Breast epithelium (tissue), 3 donors: ENCODE data around the gene CDK6.

Source experiments
- CTCF ChIP-seq, 3 donors: fragments of 450-650 bp; IDR thresholded peaks; one replicate each; pipeline ENCODE4 v1.5.1; 2016 to 2017; ENCODE audit warnings: antibody characterized with exemption in 3 of 3, mild to moderate bottlenecking in 3 of 3, moderate library complexity in 3 of 3
- POLR2A ChIP-seq: fragments of 450-650 bp; IDR thresholded peaks from one replicate; pipeline ENCODE4 v1.6.1; 2016; ENCODE audit warnings: antibody characterized with exemption, mild to moderate bottlenecking, moderate library complexity

GRCh38 chr7:92806496-92806895 is 29.9 kb downstream of the CDK6 start:
- TF ChIP-seq CTCF (IDR thresholded peaks at IDR 0.05) (no peak), POLR2A (no peak)
